Keratinocyte (primary cell): ENCODE data around the gene TMEM174. TPM values are rescaled to one million over a fixed set of nuclear protein-coding genes. Genes with fewer than 3 reads are reported as not detected.

Experiments
- DNase-seq: peaks from one replicate; pipeline ENCODE4 v3.0.0-alpha.2; 2011; ENCODE audit warnings: low read depth, missing footprints, low spot score
- FAIRE-seq: peaks from 2 replicates; lab custom pipeline; 2011; peaks lifted over from hg19 to GRCh38; lab: Jason Lieb, UNC
- H2AFZ ChIP-seq: 2 replicates; pipeline ENCODE4 v1.6.0; 2012; ENCODE audit warnings: low read length, control low read depth, inconsistent platforms; ENCODE audit not compliant: control insufficient read depth
- H3K27ac ChIP-seq: 2 replicates; pipeline ENCODE4 v1.5.1; 2011; ENCODE audit warnings: low read length; ENCODE audit not compliant: control insufficient read depth, insufficient read depth
- H3K27me3 ChIP-seq: 3 replicates; pipeline ENCODE4 v1.6.0; 2011; ENCODE audit warnings: low read length; ENCODE audit not compliant: control insufficient read depth, insufficient read depth; ENCODE audit errors: extremely low read depth
- H3K36me3 ChIP-seq, 2 experiments: 2 replicates in 1 of 2; 3 replicates in 1 of 2; pipeline ENCODE4 v1.5.1; 2011; ENCODE audit warnings: low read length in 2 of 2, mild to moderate bottlenecking in 1 of 2; ENCODE audit not compliant: control insufficient read depth in 2 of 2, insufficient read depth in 2 of 2; ENCODE audit errors: extremely low read depth in 1 of 2
- H3K4me1 ChIP-seq: 3 replicates; pipeline ENCODE4 v1.5.1; 2011; ENCODE audit warnings: low read length; ENCODE audit not compliant: control insufficient read depth, insufficient read depth; ENCODE audit errors: extremely low read depth
- H3K4me2 ChIP-seq: 3 replicates; pipeline ENCODE4 v1.6.0; 2011; ENCODE audit warnings: low read depth, low read length; ENCODE audit not compliant: control insufficient read depth, insufficient read depth; ENCODE audit errors: extremely low read depth
- H3K4me3 ChIP-seq, 3 experiments: fragments of 200-600 bp in 1 of 3; sonication (generic) in 1 of 3; 2 replicates in 2 of 3; 3 replicates in 1 of 3; pipeline ENCODE4 v1.5.1; 2011 to 2016; ENCODE audit warnings: low read length in 3 of 3, mild to moderate bottlenecking in 3 of 3, control low read depth in 2 of 3, inconsistent platforms in 1 of 3, low read depth in 1 of 3, mixed read lengths in 1 of 3, mixed run types in 1 of 3, moderate library complexity in 1 of 3; ENCODE audit not compliant: control insufficient read depth in 2 of 3, insufficient read depth in 2 of 3; ENCODE audit errors: extremely low read depth in 1 of 3
- H3K79me2 ChIP-seq: 2 replicates; pipeline ENCODE4 v1.6.0; 2012; ENCODE audit warnings: low read length; ENCODE audit not compliant: control insufficient read depth, insufficient read depth
- H3K9ac ChIP-seq: 3 replicates; pipeline ENCODE4 v1.6.0; 2011; ENCODE audit warnings: low read length; ENCODE audit not compliant: control insufficient read depth, insufficient read depth; ENCODE audit errors: extremely low read depth
- H3K9me1 ChIP-seq: 3 replicates; pipeline ENCODE4 v1.6.0; 2011; ENCODE audit warnings: low read length; ENCODE audit not compliant: control insufficient read depth, insufficient read depth; ENCODE audit errors: extremely low read depth
- H3K9me3 ChIP-seq: 2 replicates; pipeline ENCODE4 v1.5.1; 2012; ENCODE audit warnings: low read depth, low read length; ENCODE audit not compliant: control insufficient read depth
- H4K20me1 ChIP-seq: 3 replicates; pipeline ENCODE4 v1.6.0; 2011; ENCODE audit warnings: low read length; ENCODE audit not compliant: control insufficient read depth, insufficient read depth; ENCODE audit errors: extremely low read depth
- EZH2 ChIP-seq: IDR thresholded peaks from one replicate; pipeline ENCODE4 v1.6.1; 2012; ENCODE audit warnings: inconsistent platforms, mild to moderate bottlenecking, low read length, moderate library complexity
- dilution Hi-C: fragments of 300-500 bp; cut with MboI; formaldehyde crosslinking; loops from one replicate; pipeline ENCODE4 v1.7.0; 2020; ENCODE audit warnings: low sequenced_read_pairs; ENCODE audit not compliant: extremely low pct_ligation_motif_present
- polyA plus RNA-seq, 5 experiments: library from polyadenylated mRNA; depleted of rRNA in 3 of 5; stranded (reverse) in 3 of 5; stranded (forward) in 1 of 5; unstranded in 1 of 5; fragments of >200 nt; gene quantifications; 1 replicate in 1 of 5; 2 replicates in 3 of 5; 3 replicates in 1 of 5; pipeline versions ENCODE4 v1.2.1 to v1.2.3, GENCODE V29; 2011 to 2012; ENCODE audit warnings: missing spikeins in 2 of 5, low read depth in 1 of 5, low replicate concordance in 1 of 5
- TF ChIP-seq, protein P1 (sequence below), 3 experiments: IDR thresholded peaks in 1 of 3; conservative IDR thresholded peaks in 1 of 3; optimal IDR thresholded peaks in 1 of 3; 2 replicates in 2 of 3; 3 replicates in 1 of 3; pipeline versions ENCODE3 to v1.5.1; 2011; ENCODE audit warnings: low read length in 3 of 3, mild to moderate bottlenecking in 3 of 3, moderate library complexity in 2 of 3, control low read depth in 1 of 3, inconsistent platforms in 1 of 3; ENCODE audit not compliant: insufficient read depth in 2 of 3; ENCODE audit errors: extremely low read depth in 1 of 3

Gene TMEM174
- polyA plus RNA-seq, 1 donor (not counting 4 experiments of a cell fraction or from before 2014, with no cell fraction given): not detected

DNA sequence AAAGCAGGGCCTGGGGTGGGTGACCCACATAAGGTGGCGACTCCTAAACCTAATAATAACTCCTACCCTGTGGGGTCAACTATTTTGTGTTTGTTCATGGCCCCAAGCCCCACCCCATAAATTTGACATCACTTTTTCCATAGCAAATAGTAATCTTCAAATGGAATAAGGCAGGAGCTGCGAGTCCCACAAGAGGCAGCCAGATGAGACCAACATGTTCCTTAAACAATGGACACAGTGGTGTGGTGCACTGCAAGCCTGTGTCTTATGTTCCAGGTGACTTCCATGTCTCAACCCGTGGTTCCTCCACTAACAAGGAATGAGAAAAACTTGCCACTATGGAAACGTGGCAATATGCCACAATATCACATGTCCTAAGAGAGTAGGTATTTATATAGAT, 20.6 kb downstream of the TMEM174 start:
- H3K27me3 ChIP-seq: peaks cover 26% of the 10 kb centered on the region
- H3K9me1 ChIP-seq: no peaks in the 10 kb centered on the region
- no peaks in the 10 kb centered on the region for H3K9me3 ChIP-seq
- no peaks in the 10 kb centered on the region for H3K4me1 ChIP-seq
- H3K79me2 ChIP-seq: no peaks in the 10 kb centered on the region
- dilution Hi-C loops: no loop called here
- H3K27ac ChIP-seq: no peak overlapping the region
- no peak overlapping the region for H2AFZ ChIP-seq
- TF ChIP-seq, protein P1, sequence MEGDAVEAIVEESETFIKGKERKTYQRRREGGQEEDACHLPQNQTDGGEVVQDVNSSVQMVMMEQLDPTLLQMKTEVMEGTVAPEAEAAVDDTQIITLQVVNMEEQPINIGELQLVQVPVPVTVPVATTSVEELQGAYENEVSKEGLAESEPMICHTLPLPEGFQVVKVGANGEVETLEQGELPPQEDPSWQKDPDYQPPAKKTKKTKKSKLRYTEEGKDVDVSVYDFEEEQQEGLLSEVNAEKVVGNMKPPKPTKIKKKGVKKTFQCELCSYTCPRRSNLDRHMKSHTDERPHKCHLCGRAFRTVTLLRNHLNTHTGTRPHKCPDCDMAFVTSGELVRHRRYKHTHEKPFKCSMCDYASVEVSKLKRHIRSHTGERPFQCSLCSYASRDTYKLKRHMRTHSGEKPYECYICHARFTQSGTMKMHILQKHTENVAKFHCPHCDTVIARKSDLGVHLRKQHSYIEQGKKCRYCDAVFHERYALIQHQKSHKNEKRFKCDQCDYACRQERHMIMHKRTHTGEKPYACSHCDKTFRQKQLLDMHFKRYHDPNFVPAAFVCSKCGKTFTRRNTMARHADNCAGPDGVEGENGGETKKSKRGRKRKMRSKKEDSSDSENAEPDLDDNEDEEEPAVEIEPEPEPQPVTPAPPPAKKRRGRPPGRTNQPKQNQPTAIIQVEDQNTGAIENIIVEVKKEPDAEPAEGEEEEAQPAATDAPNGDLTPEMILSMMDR (optimal IDR thresholded peaks at IDR 0.05 in 1 of 3, IDR thresholded peaks at IDR 0.05 in 1 of 3, conservative IDR thresholded peaks at IDR 0.05 in 1 of 3; ENCODE audit: extremely low read depth in 1 of 3, insufficient read depth in 2 of 3, low read length in 3 of 3): no peak
- no peak for TF ChIP-seq EZH2
- FAIRE-seq: no peak
- no peak for DNase-seq
- no peaks in the 10 kb centered on the region for H4K20me1 ChIP-seq
- H3K36me3 ChIP-seq: no peaks in the 10 kb centered on the region
- H3K4me2 ChIP-seq: no peak overlapping the region
- H3K4me3 ChIP-seq: no peak overlapping the region
- H3K9ac ChIP-seq: no peak overlapping the region

DNA sequence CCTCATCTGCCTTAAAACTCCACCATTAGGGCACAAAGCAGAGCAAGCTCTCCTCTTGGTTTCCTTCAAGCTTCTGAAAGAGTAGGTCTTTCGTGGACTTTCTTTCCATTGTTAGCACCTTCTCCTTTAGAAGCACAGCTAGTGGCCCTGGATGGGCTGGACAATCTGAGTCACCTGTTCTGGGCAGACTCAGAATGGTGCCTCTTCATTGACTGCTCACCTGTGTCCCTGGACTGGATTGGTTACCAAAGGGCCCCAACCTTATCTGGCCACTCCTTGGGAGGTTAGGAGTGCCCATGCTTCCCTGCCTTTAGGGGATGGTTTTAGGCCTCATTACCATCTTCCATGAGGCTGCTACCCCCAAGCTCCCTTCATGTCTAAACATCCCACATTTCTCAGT, 23.2 kb downstream of the TMEM174 start:
- Histone ChIP-seq H2AFZ (no peak overlapping the region), H3K4me1 (no peaks in the 10 kb centered on the region), H4K20me1 (no peaks in the 10 kb centered on the region), H3K79me2 (no peaks in the 10 kb centered on the region), H3K9me1 (no peaks in the 10 kb centered on the region), H3K27ac (no peak overlapping the region), H3K27me3 (peaks cover 25% of the 10 kb centered on the region), H3K36me3 (no peaks in the 10 kb centered on the region), H3K9me3 (no peaks in the 10 kb centered on the region), H3K4me2 (no peak overlapping the region), H3K9ac (no peak overlapping the region), H3K4me3 (no peak overlapping the region)
- DNase-seq (no peak), FAIRE-seq (no peak)
- dilution Hi-C loops: no loop called here
- TF ChIP-seq, protein P1 (optimal IDR thresholded peaks at IDR 0.05 in 1 of 3, IDR thresholded peaks at IDR 0.05 in 1 of 3, conservative IDR thresholded peaks at IDR 0.05 in 1 of 3; ENCODE audit: extremely low read depth in 1 of 3, insufficient read depth in 2 of 3, low read length in 3 of 3): no peak
- no peak for TF ChIP-seq EZH2
